NB4 (cell line): ENCODE results near the gene PRB4.

Experiments used
- DNase-seq: peaks from one replicate; pipeline ENCODE4 v3.0.0; 2010; ENCODE audit warnings: low read depth
- H3K4me3 ChIP-seq: one replicate; pipeline ENCODE4 v1.5.1; 2011; ENCODE audit warnings: mild to moderate bottlenecking, low read depth, low read length, moderate library complexity
- MAX ChIP-seq: IDR thresholded peaks from 2 replicates; pipeline ENCODE4 v1.6.1; 2011; ENCODE audit warnings: low read depth, low read length
- MYC ChIP-seq: IDR thresholded peaks from 2 replicates; pipeline ENCODE4 v1.6.1; 2011; ENCODE audit warnings: low read depth, low read length
- POLR2A ChIP-seq: IDR thresholded peaks from 2 replicates; pipeline ENCODE4 v1.6.1; 2011; ENCODE audit warnings: mild to moderate bottlenecking; ENCODE audit not compliant: insufficient read length; ENCODE audit errors: extremely low read depth
- TF ChIP-seq, protein P1 (sequence below): IDR thresholded peaks from one replicate; pipeline ENCODE4 v1.5.1; 2012; ENCODE audit warnings: low read depth, low read length

PRB4 gene

GRCh38 chr12:11307143-11307542, 3.1 kb downstream of the PRB4 start:
- no peak overlapping the region for H3K4me3 ChIP-seq
- DNase-seq = no peak
- TF ChIP-seq POLR2A (no peak), MAX (no peak)

DNA sequence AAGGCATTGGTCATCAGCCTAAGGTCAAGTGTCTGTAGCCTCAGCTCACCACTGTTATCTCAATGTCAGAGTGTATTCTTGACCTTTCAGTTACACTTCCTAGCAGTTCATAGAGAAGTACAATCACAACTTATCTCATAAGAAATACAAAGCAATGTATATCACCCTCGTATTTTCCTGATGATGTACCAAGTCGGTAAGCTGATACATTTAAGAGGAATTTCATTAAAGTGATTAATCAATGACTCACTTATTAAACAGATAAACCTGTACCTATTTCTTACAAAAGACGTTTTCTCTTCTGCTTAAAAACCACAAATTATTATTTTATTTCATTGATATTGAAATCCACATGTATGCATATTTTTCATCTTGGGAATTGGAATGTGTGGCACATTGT, 36.8 kb downstream of the PRB4 start:
- no peak overlapping the region for H3K4me3 ChIP-seq
- TF ChIP-seq, protein P1, sequence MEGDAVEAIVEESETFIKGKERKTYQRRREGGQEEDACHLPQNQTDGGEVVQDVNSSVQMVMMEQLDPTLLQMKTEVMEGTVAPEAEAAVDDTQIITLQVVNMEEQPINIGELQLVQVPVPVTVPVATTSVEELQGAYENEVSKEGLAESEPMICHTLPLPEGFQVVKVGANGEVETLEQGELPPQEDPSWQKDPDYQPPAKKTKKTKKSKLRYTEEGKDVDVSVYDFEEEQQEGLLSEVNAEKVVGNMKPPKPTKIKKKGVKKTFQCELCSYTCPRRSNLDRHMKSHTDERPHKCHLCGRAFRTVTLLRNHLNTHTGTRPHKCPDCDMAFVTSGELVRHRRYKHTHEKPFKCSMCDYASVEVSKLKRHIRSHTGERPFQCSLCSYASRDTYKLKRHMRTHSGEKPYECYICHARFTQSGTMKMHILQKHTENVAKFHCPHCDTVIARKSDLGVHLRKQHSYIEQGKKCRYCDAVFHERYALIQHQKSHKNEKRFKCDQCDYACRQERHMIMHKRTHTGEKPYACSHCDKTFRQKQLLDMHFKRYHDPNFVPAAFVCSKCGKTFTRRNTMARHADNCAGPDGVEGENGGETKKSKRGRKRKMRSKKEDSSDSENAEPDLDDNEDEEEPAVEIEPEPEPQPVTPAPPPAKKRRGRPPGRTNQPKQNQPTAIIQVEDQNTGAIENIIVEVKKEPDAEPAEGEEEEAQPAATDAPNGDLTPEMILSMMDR = no peak
- TF ChIP-seq POLR2A = no peak
- no peak for TF ChIP-seq MAX
- TF ChIP-seq MYC = no peak
- DNase-seq = no peak

DNA sequence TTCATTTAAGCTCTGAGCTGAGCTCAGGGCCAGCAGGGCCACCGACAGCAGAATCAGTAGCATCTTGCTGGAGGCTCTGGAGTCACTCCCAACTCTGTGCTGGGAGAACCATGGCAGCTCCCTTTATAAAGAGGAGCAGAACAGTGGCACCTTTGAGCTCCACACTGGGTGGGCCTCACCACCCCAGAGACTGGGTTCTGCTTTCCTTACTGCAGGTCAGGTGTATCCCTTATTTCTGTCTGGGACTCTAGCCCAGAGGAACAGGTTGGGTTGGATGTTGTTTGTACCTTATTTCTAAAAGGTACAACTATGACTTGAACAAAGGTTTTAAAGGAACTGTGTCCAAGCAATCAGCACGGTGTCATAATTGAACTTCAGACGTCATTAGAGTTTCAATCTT, 40.6 kb downstream of the PRB4 start, which contains the start of gene PRB3:
Gene PRB3 (minus strand): TSS at position 101 of the 400 bp plus-strand sequence. CDS start 38 bp downstream, at position 63.
- H3K4me3 ChIP-seq = no peak within 1 kb of the TSS
- DNase-seq = no peak
- TF ChIP-seq POLR2A = no peak
- TF ChIP-seq MYC = no peak
- TF ChIP-seq, protein P1 = no peak
- no peak for TF ChIP-seq MAX

DNA sequence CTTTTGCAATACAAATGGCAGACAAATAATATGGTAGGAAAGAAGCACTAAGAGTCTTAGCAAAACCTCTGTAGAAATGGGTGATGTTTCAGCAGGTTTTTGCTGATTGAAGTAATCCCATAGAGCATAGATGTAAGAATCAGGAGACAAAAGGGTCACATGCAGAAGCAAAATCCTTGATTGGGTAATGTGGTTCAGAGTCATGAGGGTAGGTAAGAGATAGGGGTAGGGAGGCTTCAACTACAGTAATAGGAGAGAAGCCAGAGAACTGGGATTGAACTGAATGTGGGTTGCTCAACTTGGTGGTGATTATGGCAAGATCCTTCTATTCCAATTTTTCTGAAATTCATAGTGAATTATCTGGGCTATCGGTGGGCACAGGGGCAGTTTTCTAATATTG, 45.7 kb downstream of the PRB4 start:
- DNase-seq = no peak
- TF ChIP-seq, protein P1 = no peak
- TF ChIP-seq MYC (no peak), POLR2A (no peak), MAX (no peak)
- no peak overlapping the region for H3K4me3 ChIP-seq
